GM21526 (cell line): ENCODE data around the gene SLAMF6.
"Not testable (repeated sequence)": the region's sequence is repeated elsewhere in the genome, so short reads cannot be mapped to it uniquely, and the experiment has no call there.

Source experiments
- ATAC-seq: cut with Tn5 transposase; IDR thresholded peaks from one replicate; pipeline ENCODE4 v1.9.1; 2021; ENCODE audit warnings: moderate library complexity; ENCODE audit not compliant: unreplicated experiment, low FRiP score

Gene SLAMF6

DNA sequence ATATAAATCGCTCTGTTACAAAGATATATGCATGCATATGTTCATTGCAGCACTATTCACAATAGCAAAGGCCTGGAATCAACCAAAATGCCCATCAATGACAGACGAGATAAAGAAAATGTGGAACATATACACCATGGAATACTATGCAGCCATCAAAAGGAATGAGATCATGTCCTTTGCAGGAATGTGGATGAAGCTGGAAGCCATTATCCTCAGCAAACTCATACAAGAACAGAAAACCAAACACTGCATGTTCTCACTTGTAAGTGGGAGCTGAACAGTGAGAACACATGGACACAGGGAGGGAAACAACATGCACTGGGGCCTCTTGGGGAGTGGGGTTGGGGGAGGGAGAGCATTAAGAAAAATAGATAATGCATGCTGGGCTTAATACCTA, 5.5 kb downstream of the SLAMF6 start:
- ATAC-seq = not testable (repeated sequence)

DNA sequence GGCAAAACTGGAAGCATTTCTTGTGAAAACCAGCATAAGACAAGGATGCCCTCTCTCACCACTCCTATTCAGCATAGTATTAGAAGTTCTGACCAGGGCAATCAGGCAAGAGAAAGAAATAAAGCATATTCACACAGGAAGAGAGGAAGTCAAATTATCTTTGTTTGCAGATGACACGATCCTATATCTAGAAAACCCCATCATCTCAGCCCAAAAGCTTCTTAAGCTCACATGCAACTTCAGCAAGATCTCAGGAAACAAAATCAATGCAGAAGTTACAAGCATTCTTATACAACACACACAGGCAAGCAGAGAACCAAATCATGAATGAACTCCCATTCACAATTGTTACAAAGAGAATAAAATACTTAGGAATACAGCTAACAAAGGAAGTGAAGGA, 7.1 kb downstream of the SLAMF6 start:
- not testable (repeated sequence) for ATAC-seq

DNA sequence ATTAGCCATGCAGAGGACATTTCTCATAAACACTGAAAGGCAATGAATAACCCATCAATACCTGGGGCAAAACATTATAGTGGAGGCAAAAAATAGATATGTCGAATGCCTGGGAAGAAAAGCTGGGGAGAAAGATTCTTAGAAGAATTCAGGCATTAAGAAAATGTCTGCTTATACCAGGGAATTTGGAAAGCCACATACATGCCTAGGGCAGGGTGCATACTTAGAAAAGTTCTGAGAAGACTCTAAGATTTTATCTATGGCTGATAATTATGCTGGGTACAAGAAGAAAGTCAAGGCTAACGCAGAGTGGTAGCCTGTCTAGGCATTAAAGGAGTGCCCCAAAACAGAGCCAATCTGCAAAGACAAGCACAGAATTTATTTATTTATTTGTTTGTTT, 18.4 kb downstream of the SLAMF6 start:
- ATAC-seq = no peak

DNA sequence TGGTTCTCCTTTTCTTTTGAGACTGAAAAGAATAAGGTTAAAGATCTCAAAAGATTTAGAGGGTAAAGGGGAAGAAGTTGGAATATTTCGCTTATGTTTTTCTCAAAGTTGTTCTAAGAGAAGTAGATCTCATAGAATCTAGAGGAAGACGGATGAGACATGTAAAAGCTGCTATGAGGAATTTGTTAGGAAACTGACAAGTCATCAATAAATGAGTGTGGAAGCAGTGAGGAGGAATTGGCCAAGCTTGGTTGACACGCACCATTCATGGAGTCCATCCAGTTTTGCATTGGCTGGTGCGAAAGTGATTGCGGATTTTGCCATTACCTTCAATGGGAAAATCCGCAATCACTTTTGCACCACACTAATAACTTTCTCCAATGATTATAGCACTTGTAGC, 20.0 kb downstream of the SLAMF6 start:
- ATAC-seq = no peak

DNA sequence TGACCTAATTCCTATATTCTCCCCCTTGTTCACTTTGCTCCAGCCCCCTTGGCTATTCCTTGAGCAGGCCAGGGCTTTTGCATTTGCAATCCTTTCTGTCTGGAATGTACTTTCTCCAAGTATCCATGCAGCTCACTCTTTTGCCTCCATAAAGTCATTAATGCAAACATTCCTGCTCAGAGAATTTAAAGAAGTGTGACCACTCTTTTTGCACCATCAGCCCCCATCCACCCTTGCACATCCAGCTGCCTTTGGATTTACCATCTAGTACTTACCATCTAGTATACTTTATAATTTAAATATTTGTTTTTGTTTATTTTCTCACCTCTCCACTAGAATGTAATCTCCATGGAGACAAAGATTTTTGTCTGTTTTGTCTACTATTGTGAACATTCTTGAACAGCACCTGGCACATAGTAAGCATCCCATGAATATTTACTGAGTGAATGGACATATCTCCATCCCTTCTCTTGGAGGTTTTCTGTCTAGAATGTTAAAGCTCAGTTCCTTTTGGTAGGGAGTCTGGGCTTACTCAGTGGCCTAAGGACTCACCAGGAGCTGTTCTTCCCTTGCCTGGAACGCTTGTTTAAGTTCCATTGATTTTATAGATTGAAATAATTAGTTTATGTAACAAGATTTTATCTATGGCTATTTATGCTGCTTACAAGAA, 22.6 kb downstream of the SLAMF6 start:
- ATAC-seq = no peak

DNA sequence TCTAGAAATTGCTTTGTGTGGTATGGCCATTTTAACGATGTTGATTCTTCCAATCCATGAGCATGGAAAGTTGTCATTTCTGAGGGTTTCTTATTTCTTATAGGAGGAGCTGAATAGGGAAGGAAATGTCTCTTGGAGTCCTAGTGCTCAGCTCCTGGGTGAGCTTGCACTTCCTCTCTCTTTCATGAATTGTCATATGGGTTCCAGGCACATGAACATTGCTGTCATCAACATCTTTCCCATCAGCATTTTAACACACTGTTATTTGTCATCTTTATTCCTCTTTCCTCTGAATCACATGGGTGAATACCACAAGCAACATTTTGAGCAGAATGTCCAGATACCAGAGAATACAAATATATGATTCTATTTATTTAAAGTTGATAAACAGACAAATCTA, 23.4 kb downstream of the SLAMF6 start:
- no peak for ATAC-seq

DNA sequence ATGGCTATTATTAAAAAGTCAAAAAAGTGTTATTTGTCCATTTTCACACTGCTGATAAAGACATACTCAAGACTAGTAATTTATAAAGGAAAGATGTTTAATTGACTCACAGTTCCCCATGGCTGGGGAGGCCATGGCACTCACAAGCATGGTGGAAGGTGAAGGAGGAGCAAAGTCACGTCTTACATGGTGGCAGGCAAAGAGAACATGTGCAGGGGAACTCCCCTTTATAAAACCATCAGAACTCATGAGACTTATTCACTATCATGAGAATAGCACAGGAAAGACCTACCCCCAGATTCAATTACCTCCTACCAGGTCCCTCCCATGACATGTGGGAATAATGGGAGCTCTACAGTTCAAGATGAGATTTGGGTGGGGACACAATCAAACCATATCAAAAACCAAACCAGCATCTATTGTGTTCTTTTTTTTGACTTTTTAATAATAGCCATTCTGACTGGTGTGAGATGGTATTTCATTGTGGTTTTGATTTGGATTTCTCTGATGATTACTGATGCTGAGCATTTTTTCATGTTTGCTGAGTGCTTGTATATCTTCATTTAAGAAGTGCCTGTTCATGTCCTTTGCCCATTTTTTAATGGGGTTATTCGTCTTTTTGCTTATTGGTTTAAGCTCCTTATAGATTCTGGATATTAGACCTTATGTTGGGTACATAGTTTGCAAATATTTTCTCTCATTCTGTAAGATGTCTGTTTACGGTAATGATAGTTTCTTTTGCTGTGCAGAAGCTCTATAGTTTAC, 24.6 kb downstream of the SLAMF6 start:
- not testable (repeated sequence) for ATAC-seq

DNA sequence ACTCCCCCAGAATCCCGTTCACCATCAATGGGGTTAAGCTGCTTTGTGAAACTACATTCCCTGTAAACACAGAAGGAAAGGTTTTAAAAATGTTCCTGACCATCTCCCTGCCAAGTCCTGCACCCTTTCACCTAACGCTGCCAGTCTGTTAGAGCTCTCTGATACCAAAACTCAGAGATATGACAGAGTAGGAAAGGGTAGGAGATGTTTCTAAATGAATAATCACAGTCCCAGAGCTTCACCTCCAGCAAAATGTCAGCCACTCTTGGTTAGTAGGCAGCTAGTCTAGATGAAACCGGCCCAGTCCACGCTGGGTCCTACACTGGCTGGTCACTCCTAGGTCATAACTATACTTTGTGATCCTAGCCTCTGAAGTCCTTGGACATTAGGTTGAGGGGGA, 26.7 kb downstream of the SLAMF6 start:
- ATAC-seq = no peak

DNA sequence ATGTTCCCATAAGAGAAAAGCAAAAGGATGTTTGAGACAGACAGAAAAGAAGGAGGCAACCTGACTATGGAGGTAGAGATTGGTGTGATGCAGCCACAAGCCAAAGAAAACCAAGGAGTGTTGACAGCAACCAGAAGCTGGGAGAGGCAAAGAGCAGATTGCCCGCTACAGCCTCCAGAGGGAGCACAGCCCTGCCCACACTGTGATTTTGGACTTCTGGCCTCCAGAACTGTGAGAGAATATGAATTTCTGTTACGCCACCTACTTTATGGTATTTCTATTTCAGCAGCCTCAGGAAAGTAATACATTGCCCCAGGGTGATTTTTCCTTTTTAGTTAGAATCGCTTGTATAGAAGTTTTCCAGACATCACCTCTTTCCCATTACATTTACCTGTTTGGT, 28.4 kb downstream of the SLAMF6 start:
- ATAC-seq = no peak

DNA sequence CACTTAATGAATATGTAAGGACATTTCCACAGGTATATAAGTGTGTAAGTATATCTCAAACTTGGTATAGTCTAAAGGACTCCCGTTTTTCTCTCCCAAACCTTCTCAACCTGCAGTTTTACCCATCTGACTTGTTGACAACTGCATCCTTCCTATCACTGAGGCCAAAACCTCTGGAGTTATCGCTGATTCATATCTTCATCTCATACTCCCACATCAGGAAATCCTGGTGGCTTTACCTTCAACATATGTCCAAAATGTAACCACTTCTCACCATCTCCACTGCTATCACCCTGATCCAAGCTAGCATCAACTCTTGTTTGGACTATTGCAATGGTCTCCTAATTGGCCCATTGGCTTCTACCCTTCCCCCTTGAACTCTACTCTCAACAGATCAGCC, 30.4 kb downstream of the SLAMF6 start:
- ATAC-seq = no peak

DNA sequence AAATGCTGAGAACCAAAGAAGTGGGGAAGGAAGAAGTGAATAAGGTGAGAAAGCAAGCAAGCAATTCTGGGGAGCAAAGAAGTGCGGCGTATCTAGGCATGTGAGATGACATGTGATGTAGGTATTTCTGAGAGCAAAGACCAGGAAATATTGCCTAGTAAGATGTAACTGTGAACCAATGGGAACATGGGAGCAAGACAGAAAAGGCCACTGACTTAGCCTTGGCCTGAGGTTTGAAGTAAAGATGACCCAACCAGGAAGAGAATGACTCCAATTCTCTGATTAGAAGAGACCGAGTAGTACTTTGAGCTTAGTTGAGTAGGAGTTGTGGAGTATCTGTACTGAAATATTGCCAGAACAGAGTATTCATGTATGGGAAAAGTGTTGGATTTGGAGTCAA, 31.1 kb downstream of the SLAMF6 start:
- ATAC-seq = no peak

DNA sequence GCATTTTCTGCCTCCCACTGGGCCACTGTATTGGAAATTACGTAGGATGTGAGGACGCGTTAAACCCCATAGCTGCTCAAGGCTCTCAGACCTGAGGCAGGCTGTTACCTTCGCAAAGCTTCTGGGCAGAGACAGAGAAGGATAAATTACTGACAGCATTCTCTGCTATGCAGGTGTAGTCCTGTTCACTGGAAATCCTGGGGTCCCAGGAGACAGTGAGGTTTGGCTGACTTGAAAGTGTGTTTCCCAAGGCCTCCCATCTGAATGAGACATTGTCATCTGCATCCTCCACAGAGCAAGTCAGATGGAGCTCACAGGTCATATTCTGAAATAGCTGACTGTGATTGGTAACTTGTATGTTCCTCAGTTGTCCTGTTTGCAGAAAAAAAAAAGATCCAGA, 32.0 kb downstream of the SLAMF6 start:
- ATAC-seq = no peak

DNA sequence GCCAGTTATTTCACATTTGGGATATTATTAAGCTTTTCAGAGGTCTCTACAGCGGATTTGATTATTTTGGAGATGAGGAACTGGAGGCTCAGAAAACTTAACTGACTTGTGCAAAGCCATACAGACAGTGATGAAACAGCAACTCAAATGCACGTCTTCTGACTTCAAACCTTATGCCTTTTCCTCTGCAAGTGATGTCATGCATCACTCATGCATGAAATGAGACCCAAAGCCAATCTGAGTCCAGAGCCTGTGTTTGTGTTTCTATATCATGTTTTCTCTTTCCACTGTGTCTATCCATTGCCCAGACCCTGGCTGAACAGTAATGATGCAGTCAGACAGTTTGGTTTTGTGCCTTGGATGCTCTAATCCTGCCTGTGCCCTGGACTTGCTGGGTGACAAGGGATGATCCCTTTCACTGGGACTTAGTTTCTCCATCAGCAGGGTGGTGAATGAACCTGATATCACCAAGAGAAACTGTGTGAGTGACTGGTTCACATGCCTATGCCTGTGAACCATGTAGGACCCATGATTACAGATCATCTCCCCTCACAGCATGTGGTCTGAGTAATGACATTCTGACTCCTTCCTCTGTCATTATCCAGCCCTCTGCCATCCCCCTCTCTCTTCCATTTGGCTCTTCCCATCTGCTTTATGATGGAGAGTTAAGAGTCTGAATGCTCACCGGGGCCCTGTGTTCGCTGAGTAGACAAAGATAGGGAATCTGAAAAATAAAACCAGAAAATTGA, 33.4 kb downstream of the SLAMF6 start:
- ATAC-seq = no peak

DNA sequence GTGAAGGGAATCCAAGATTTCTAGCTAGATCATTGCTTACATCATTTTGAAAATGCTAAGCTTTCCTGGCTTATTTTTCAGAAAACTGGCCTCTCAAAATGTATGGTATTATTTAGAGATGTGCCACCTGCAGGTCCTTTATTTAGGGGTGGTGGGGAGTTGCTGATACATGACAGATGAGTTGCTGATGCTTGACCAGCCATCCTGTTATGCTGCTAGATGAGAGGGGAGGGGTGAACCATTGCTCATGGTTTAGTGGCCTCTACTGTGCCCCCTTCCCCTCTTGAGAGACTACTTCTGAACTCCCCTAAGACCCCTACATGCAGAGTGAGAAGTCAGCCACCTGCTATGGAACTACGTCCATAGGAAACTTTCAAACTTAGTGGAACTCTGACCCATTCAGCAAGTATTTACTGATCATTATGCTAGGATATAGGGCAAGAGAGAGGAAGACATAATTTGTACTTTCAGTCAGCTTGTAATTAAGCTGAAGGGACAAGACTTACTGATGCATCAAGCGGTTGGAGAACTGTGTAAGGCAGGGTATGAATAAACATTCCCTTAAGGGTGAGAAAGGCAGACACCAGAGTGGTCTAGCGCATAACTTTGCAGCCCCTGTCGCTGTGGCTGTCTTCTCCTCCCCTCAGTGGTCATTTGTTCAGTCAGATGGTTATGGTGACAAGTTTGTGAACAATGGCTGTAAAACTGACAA, 34.6 kb downstream of the SLAMF6 start:
- ATAC-seq = no peak

DNA sequence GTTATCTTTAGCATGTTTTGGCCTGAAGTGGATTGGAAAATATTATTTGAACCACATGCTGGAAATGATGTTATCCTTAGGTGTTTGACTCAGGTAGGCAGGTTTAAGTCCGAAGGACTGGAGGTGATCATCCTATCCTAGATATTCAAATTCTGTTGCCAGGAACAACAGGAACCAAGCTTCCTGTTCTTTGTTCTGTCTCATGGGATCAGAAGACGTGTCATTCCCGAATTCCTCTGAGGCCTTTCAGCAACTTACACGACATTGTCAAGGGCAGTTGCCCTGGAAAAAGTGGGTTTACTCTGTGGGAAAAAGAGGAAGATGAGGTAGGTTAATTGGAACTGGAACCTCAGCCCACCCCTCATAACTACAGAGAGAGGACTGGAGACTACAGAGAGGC, 36.6 kb downstream of the SLAMF6 start:
- ATAC-seq = no peak

DNA sequence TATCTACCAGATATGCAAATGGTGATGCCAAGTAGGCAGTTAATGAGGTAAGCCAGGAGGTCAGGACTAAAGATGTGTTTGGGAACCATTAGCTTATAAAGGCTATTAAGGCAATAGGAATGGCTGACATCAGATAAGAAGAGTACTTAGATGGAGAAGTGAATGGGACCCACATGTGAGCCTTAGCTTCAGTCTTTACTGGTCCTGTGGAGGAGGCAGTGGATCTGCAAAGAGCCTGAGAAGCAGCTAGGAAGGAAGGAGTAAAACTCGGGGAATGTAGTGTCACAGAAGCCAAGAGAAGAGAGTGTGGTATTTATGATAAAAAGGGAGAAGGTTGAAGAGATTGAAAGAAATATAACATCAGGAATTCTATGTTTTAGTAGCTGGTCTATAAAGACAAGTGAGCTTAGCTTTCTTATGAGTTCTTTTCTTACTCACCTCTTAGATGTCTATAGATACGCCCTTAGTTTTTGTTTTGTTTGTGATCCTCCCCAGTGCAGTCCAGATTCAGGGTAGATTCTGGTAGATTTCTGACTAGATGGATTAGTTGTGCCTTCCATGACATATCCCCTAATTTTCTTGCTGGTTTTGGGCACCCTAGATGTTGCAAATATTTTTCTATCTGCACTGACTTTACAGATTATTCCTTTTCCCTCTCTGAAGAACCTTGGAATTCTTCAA, 39.4 kb downstream of the SLAMF6 start:
- ATAC-seq = no peak

DNA sequence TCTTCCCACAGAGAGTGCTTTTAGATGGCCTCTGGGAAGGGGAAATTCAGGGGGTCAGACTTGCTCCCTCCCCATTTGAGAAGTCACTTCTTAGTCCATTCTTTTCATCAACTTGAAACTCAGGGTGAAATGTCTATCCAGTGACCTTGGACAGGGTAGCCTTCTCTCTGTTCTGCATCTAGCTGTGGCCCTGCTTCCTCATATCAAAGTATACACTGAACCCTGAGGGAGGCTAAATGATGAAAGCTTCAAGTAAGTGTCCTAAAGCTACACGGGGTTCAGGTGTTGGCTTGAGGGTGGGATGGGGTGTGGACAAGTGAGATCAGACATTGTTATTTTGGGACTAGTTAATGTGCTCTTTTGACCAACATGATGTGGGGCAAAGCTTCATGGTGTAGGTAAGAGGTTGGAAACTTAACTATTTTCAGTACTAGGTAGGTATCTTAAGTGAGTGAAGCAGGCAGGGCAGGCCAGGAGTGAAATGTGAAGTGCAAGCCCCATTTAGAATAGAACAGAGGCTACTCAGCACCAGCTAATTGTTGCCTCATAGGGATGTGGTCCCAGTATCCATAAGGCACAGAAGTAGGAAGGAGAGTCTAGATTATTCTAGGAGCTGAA, 41.0 kb downstream of the SLAMF6 start:
- ATAC-seq = no peak

DNA sequence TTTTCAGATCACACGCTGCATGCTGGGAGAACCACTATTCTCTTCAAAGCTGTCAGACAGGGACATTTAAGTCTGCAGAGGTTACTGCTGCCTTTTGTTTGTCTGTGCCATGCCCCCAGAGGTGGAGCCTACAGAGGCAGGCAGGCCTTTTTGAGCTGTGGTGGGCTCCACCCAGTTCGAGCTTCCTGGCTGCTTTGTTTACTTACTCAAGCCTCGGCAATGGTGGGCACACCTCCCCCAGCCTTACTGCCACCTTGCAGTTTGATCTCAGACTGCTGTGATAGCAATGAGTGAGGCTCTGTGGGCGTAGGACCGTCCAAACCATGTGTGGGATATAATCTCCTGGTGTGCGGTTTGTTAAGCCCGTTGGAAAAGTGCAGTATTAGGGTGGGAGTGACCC, 42.3 kb downstream of the SLAMF6 start:
- not testable (repeated sequence) for ATAC-seq

DNA sequence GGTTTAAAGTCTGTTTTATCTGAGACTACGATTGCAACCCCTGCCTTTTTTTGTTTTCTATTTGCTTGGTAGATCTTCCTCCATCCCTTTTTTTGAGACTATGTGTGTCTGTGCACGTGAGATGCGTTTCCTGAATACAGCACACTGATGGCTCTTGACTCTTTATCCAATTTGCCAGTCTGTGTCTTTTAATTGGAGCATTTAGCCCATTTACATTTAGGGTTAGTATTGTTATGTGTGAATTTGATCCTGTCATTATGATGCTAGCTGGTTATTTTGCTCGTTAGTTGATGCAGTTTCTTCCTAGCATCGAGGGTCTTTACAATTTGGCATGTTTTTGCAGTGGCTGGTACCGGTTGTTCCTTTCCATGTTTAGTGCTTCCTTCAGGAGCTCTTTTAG, 44.0 kb downstream of the SLAMF6 start:
- ATAC-seq = not testable (repeated sequence)
